Measurements from ENCODE around the gene PEX16.
A peak's percentile ranks its signal among the peaks of the same experiment; 100 is the strongest.

Gene PEX16

DNA sequence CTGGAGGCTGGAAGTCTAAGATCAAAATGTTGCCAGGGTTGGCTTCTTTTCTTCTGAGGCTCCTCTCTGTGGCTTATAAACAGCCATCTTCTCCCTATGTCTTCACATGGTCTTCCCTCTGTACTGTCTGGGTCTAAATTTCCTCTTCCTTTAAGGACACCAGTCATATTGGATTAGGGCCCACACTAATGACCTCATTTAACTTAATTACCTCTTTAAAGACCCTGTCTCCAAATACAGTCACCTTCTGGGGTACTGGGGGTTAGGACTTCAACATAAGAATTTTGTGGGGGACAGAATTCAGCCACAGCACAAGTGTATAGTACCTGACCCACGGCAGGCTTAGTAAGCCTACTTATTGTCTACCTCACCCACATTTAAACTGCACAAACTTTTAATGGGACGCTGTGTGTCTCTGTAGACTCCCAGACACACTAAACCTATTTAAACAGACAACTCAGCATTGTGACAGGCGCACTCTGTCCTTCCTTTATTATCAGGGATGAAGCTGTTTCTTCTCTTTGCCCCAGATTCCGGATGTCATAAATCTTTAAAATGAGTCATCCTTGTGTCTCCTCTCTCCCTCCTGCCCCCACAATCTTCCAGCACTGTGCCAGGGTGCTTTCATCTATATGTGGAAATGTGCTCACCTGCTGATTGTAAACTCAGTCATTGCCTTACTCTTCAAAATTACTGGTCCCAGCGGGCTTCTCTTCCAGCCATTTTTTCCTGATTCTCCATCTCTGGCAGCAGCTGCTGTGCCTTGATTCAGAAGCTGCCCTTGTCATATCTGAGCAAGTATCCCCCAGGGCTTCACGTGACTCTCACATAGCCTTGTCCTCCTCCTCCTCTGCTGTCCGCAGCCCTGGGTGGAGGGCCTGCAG, 37.6 kb downstream of the PEX16 start:
- FAIRE-seq: no peak
- DNase-seq (ENCODE audit: low spot score): peak; percentile 79

DNA sequence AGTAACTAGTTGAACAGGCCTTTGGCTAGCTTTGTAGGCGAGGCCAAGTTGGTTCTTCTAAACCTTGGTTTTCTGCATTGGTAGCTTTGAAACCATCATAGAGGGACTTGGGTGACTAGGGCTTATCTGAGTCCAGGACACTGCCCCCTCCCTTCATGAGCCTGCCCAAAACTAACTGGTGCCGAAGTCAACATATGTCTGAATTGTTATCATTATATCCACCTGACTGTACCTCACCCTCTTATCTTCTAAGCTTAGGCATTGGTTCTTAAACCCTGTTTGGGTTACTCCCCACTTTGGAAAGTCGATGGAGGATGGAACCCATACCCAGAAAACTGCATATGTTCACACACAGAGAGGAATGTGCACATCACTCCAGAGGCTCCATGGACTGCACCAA, 39.8 kb downstream of the PEX16 start:
- DNase-seq (ENCODE audit: low spot score) (no peak), FAIRE-seq (no peak)

DNA sequence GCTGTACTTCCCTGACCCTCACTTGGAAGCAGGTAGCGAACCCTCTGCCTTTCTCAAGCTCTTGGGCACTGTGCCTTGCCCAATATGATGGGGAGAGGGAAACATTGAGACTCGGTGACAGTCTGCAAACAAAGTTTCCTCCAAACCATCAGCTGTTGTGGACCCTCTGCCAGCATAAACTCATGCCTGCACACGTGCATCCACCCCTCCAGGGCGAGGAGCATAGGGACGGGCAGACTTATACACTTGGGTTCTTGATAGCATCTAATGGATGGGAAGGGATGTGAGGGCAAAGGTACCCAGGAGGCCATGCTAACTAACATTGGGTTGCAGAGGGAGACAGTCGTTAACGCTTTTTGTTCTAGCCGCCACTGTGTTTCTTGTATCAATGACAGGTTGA, 40.5 kb downstream of the PEX16 start:
- FAIRE-seq (no peak), DNase-seq (ENCODE audit: low spot score) (no peak)

DNA sequence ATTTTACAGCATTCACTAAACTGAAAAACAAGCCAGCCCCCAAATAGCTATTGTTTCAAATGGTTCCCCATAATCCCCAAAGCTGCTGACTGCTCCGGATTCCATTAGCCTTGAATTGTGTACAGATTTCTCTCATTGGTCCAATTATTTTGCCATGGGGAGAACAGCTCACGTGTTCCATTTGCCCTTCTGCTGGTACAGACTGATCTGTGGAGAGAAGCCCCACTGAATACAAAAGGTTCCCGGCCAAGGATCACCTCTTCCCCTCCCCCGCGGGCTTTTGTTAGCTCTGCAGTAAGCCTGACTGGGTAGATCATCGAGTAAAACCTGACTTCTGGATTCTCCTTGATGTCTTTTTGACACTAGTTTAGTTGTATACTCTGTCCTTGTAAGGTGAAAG, 41.3 kb downstream of the PEX16 start:
- FAIRE-seq (no peak), DNase-seq (ENCODE audit: low spot score) (no peak)

DNA sequence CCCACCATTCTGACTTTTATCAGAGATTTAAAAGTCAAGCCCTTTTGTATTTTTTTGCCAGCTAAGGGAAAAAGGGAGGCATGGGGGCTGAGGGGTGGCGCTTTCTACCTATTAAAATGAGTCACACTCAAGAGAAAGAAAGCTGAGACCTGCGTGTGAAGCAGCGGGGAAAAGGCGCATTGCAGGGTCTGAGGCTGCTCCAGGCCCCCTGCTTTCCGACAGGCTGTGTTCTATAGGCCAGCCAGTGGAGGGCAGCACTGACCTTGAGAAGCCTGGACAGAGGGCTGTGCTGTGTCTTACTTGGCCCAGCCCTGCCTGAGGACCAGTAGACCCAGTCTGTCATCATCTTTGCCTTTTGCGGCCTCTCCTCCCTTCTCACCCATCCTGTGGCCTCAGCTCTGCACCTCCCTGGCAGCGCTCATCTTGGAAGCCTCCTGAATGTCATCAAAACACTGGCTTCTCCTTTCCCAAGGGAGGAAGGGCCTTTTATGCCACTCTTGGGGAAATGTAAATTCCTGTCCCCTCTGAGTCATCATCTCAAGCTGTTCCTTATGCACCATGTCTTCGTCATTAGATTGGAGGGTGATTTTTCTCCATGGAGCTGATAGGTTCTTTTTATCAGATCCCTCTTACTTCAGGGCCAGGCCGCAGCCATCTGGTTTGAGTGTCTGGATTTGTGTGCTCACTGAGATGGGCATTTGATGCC, 44.9 kb downstream of the PEX16 start:
- no peak for FAIRE-seq
- peak; percentile 79 for DNase-seq (ENCODE audit: low spot score)

DNA sequence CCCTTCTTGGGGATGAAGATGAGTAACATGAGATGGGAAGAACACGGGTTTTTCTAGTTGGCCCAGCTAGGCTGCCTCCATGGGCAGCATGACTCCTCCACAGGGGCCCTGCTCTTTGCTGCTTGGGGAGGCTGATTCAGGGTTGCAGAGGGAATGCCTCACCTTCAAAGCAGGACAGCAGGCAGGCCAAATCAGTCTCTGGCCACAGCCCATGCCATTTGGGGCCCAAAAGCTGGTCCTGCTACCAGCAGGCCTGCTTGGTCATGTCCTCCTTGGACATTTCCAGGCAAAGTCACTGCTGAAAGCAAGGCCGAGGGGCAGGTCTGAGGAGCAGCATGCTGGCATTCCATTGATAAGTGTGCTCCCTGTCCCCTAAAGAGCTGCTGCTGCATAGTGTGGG, 46.0 kb downstream of the PEX16 start:
- FAIRE-seq (no peak), DNase-seq (ENCODE audit: low spot score) (no peak)

DNA sequence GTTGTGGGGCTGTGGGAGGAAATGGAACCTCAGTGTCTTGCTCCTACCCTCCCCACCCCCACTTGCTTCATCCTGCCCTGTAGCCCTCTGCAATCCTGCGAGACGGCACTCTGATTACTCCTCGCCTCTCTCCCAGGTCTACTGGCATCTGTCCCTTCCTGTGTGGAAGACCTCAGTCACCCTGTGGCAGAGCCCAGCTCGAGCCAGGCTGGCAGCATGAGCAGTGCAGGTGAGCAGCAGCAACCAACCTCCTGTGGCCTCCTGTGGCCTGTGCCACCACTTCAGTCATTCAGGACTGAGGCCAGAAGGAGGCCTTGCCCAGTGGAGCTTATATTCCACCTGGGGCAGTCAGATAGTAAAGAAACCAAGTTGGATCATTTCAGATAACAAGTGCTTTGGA, 47.0 kb downstream of the PEX16 start:
- DNase-seq (ENCODE audit: low spot score) (no peak), FAIRE-seq (no peak)

DNA sequence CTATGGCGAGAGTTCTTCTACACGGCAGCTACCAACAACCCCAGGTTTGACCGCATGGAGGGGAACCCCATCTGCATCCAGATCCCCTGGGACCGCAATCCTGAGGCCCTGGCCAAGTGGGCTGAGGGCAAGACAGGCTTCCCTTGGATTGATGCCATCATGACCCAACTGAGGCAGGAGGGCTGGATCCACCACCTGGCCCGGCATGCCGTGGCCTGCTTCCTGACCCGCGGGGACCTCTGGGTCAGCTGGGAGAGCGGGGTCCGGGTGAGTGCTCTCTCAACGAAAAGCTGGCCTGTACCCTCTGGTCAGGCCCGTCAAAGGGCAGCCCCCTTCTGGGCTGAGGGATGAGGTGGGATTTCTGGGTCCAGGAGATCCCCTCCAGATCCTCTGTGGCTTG, 48.1 kb downstream of the PEX16 start:
- DNase-seq (ENCODE audit: low spot score) (no peak), FAIRE-seq (no peak)

DNA sequence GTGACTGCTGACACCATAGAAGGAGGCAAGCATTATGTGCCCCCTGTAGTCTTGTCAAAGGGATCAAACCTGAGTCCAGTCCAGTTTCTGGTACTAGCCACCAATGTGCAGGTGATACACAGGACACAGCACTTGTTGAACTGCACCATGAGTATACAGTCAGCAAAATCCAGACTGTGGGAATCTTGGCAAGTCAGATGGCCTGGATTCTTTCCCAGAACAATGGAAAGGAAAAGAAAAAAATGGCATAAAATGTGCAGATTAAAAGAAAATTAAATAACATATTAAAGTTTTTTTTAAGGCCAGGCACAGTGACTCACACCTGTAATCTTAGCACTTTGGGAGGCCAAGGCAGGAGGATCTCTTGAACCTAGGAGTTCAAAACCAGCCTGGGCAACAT, 53.6 kb downstream of the PEX16 start:
- DNase-seq (ENCODE audit: low spot score): no peak
- FAIRE-seq: no peak

DNA sequence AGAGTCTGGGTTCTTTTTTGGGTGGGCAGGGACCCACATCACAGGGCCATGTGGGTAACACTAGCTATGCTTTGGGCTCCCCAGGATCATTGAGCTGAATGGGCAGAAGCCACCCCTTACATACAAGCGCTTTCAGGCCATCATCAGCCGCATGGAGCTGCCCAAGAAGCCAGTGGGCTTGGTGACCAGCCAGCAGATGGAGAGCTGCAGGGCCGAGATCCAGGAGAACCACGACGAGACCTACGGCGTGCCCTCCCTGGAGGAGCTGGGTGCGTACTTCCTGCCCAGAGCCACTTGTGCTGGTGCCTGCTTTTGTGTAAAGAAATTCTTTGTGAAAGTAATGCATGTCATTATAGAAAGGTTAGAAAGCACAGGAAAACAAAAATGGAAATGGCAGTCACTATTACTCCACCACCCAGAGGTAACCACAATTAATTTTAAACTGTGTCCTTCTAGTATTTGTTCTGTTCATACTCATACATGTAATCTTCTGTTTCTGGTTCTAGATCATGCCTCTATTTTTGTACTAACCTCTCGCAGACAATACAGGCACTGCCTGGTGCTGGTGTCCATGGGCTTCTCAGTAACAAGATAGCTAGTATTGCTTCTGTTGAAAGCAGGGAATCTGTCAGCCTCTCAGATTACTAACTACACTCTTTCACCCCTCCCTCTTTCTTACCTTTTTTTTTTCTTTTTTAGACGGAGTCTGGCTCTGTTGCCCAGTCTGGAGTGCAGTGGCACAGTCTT, 56.7 kb downstream of the PEX16 start:
- FAIRE-seq (no peak), DNase-seq (ENCODE audit: low spot score) (no peak)

DNA sequence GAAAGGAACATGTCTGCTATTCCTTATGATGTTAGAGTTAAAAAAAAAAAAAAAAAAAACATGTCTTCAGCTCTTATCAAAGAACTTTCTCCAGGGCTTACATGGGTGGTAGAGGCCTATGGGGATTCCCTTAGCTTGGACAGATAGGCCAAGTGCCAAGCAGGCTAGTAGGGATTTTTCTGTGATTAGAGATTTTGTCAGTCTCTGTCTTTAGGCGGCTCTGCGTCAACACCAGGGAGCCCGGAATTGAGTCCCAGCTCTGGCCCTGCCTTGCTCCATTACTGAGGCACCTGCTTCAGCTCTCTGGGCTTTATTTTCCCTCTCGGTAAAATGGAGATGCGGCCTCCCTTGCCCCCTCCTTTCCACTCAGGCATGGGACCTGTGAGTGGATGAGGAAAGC, 57.3 kb downstream of the PEX16 start:
- no peak for FAIRE-seq
- DNase-seq (ENCODE audit: low spot score): no peak
